GM10266 (cell line): ENCODE data around the gene NOTCH3.

Source experiments
- DNase-seq: peaks from one replicate; pipeline ENCODE4 v3.0.0; 2012; ENCODE audit errors: extremely low spot score
- CTCF ChIP-seq: IDR thresholded peaks from 2 replicates; pipeline ENCODE4 v1.5.1; 2012; ENCODE audit warnings: mild to moderate bottlenecking, low read depth; ENCODE audit not compliant: control insufficient read depth, insufficient read depth; ENCODE audit errors: missing control alignments

Gene NOTCH3

GRCh38 chr19:15175609-15176008 lies 25.2 kb downstream of the NOTCH3 start:
- DNase-seq = no peak

GRCh38 chr19:15173746-15174404 lies 26.9 kb downstream of the NOTCH3 start:
- TF ChIP-seq CTCF = peak; percentile 38
- DNase-seq = no peak

More at GRCh38 chr19:15175609-15176008, 25.2 kb downstream of the NOTCH3 start:
- TF ChIP-seq CTCF = no peak

- TF ChIP-seq CTCF = no peak
- no peak for DNase-seq
Measured at GRCh38 chr19:15170345-15170744, 30.4 kb downstream of the NOTCH3 start.

GRCh38 chr19:15169541-15170285 lies 31.1 kb downstream of the NOTCH3 start:
- DNase-seq = no peak
- TF ChIP-seq CTCF = no peak

GRCh38 chr19:15166700-15167099 lies 34.1 kb downstream of the NOTCH3 start:
- no peak for DNase-seq
- TF ChIP-seq CTCF = no peak

- peak; percentile 86 for DNase-seq
- peak; percentile 58 for TF ChIP-seq CTCF
Measured at GRCh38 chr19:15161028-15161984, 39.5 kb downstream of the NOTCH3 start.
